ENCODE results near the gene TBC1D16.

DNA sequence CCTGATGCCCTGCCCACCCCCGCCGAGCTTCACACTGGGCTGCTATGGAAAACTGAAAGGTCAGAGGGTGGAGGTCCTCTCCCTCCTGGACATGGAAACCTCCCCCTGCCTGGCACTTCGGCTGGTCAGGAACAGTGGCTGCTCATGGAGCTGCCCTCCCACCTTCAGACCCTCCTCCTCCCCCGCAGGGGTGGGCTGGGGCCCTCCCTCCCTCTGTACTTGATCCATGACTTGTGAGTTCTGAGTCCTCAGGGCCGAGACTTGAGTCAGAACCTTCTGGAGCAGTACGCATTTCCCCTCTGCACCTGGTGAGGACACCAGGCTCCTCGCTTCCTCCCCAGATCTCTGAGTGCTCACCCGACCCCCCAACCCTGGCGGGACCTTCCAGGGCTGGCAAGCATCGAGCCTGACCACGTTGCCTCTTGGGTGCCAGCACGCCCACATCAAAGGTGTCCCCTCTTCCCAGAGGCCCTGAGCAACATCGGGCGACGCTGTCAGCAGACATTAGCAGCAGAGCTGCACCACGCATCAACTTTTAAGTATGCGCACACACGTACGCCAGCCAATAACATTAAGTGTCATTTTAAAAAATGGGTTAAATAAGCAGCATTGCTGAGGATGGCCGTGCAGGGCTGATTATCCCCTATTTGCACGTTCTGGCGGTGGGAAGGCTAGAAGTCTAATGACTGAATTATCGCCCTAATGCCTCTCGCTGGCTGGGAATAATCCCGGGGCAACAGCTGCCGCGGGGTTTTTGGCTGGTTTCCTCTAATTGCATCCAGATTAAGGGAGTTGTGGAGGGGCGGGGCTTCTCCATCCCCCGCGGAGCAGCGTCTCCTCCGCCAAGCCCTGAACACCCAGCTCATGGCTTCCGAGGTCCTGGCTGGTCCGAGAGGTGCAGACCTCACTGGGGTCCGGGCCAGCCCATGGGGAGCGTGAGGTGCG lies 98.0 kb downstream of the TBC1D16 start:
- TF ChIP-seq, protein P1, sequence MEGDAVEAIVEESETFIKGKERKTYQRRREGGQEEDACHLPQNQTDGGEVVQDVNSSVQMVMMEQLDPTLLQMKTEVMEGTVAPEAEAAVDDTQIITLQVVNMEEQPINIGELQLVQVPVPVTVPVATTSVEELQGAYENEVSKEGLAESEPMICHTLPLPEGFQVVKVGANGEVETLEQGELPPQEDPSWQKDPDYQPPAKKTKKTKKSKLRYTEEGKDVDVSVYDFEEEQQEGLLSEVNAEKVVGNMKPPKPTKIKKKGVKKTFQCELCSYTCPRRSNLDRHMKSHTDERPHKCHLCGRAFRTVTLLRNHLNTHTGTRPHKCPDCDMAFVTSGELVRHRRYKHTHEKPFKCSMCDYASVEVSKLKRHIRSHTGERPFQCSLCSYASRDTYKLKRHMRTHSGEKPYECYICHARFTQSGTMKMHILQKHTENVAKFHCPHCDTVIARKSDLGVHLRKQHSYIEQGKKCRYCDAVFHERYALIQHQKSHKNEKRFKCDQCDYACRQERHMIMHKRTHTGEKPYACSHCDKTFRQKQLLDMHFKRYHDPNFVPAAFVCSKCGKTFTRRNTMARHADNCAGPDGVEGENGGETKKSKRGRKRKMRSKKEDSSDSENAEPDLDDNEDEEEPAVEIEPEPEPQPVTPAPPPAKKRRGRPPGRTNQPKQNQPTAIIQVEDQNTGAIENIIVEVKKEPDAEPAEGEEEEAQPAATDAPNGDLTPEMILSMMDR (conservative IDR thresholded peaks at IDR 0.05; ENCODE audit: low read length) = no peak
- TF ChIP-seq EZH2phosphoT487 (IDR thresholded peaks at IDR 0.05; ENCODE audit: borderline replicate concordance) = no peak

Measured in Loucy (cell line).